ENCODE measurements around the gene SLC22A23.

Gene SLC22A23

DNA sequence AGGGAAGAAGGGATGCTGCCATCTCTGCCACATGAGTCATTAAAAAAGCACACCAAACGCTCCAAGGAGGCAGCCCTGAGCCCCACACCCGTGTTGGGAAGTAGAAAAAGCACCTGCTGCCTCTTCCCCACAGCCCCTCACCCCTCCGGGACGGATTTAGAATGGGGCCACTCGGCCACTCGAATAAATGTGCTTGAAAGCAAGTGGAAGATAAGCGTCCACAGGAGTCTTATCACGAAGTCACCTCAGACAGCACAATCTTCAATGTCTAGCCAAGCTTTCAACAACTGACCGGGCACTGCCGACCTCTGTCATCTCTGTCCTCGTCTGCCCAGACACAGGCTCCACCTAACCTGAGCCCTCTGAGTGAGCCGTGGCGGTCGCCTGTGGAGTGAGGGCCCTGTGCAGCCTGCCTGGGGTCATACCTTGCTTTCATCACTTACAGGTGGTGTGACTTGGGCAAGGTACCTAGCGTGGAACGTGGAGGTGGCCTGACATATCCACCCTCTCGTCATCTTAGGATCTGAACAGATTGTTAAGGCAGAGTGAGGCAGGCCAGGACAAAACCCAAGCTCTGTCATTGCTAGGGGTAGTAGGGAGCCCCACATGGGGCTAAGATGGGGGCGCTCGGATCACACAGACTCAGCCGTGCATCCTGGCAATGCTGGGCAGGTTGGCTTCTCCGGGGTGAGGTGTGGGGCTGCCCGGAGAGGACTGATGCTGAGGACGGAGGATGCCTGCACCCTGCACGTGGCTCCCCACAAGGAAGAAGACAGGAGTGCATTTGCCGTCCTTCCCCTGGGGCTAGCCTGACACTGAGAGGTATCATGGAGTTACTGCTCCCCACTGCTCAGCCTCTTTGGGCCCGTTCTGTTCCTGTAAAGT, 163.3 kb downstream of the SLC22A23 start:
- no peak for DNase-seq

- DNase-seq = no peak
Measured at GRCh38 chr6:3292431-3293197, 164.2 kb downstream of the SLC22A23 start.

GRCh38 chr6:3291987-3292386, 164.9 kb downstream of the SLC22A23 start:
- no peak for DNase-seq

GRCh38 chr6:3291346-3291745, 165.5 kb downstream of the SLC22A23 start:
- no peak for DNase-seq

DNA sequence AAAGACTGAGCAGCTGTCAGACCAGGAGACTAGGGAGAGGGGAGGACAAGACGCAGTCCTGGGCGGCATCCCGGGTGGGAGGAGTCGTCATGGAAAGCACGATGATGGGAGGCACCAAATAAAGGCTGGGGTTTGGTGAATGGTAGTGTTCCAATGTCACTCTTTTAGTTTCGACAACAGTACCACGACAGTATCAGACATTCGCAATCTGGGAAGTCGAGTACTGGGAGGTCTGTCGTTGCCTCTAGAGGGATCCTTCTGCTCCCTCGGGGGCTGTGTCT, 166.0 kb downstream of the SLC22A23 start:
- no peak for DNase-seq

GRCh38 chr6:3290149-3290930, 166.5 kb downstream of the SLC22A23 start:
- no peak for DNase-seq

DNA sequence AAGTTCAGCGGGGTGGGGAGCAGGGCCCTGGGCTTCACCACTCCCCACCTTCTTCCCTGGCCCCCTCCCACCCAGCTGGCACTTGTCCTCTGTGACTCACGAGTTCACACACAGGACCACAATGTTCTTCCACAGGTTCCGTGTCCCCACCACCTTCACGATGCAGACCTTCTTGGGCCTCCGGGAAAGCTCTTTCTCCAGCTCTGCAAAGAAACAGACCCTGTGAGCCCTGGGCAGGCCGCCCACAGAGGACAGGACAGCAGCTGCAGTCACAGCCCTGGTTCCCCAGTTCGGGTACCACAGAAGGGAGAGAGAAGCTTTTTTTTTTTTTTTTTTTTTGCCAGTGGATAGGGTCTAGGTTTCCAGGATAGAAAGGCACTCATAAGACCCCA, 167.2 kb downstream of the SLC22A23 start:
- no peak for DNase-seq

DNA sequence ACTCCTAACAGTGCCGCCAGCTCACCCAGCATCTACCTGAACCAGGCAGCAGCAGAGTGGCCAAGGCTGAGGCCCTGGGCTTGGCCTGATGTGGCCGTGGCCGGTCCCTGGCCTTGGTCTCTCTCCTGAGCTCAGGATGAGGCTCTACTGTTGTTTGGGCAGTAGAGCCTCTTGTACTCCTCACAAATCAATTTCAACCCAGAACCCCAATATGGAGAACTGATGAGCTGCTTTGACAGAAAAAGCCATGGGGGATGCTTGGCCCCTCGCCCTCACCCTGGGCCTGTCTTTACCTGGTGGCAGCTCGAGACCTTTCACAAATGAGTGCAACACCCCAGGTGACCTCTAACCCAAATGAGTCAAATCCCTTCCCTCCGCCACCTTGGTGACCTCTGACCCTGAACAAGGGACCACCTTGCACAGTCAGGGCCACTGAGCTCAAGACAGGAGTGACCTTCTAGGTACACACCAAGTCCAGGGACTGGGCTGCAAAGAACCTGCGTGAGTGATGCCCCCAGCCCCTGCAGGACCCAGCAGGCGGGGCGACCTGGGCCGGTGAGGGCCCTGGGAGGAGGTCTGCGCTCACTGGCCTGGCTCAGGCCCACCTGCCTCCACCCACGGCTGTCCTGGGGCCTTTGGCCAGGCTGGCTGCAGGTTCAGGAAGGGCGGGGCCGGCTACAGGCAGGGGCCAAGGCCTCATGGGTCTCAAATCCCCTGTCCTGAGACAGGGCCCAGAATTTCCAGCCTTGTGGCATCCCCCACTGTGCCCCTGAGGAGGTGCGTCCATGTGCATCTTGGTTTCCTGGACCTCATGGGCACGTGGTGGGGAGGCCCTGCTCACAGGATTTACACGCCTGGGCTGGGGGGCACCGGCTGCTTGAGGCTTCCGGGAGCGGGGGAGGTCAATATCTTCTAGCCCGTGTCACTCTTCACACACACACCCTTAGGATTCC, 167.9 kb downstream of the SLC22A23 start:
- DNase-seq = no peak

DNA sequence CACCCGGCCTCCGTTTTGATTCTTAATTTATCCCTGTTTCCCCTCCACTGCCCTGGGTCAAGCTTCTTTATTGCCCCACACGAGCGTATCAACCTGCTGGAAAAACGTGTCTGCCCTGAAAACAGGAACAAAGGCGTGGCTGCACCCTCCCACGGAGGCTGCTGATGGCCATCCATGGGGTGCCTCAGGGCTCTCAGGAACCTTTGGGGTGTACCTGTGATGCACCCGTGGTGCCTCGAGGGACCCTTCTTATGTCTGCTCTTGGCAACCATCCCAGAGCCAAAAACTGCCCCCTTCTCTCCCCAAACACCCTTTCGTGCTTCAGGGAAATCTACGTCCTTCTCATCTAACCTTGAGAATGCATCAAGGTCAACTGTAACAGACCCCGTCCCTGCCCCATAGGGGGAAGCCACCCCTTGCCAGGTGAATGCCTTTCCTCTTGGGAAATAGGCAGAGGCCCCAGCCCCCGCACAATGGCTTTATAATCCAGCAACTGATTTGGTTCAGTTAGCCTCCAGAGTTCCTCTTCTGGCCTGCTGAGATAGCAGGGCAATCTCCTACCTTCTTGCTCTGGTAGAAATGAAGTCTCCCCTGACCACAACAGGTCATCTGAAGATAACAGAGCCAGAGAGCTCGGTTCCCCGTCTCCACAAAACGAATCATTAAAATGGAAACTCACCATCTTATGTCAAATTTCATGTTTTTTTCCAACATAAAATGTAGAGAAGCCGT, 168.7 kb downstream of the SLC22A23 start:
- DNase-seq = no peak

DNA sequence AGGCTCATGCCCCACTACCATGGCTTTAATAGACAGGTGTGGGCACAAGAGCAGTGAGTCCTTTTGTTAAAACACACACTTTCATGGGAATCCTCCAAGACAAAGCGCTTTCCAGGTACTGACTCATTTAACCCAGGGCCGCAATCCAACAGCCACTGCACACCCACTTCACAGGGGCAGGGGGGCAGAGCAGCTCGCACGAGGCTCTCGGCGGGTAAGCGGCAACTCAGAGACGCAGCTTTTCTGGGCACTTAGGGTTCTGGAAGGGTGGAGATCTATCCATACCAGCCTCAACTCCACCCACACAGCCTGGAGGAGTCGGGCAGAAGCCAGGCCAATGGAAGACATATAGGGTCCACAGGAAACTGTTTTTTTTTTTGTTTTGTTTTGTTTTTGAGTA, 169.5 kb downstream of the SLC22A23 start:
- no peak for DNase-seq

DNA sequence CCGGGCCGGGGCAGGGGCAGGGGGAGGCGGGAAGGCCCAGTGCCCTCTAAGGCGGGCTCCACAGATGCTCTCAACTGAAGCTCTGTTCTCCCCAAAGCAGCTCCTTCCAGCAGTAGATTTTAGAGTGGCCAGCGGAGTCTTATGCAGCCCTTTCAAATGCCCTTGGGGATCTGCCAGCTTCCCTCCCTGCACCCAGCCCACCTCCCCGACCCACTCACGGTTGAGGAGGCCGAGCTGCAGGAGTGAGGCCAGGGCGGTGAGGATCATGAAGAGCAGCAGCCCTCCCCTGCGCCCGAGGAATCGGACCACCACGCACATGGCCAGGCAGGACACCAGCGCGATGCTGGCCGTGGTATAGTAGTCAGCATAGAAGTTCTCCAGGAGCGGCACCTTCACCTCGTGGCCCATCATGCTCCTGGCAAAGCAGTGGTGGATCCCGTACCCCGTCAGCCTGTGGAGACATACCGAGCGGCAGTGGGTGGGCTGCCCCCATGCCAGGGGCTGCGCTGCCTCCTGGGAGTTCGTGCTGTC, 170.1 kb downstream of the SLC22A23 start:
- no peak for DNase-seq

GRCh38 chr6:3285732-3286131, 171.1 kb downstream of the SLC22A23 start:
- no peak for DNase-seq

DNA sequence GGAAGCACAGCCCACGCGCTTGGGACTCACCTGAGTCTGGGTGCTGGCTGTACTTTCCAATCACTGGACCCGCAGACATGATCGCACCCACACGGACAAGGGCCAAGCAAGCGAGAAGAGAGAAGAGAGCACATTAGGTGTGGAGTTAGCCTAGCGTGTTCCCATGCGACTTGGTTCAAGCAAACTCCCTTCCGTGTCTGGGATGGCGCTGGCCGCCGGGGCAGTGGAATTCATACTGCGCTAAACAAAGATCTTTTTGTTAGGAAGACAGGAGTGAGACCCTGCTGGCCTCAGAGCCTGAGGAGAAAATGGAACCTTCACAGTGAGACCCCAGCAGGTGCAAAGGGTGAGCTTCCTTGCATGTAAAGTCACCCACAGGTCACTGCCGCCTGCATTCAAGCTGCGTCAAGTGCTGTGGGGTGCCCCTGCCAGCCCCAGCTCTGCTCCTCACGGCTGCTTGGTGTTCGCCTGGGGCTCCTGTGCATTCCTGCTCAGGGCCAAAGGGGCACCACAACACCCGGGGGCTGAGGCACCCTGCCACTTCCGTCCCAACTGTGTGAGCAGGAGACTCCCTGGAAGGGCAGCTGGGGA, 171.7 kb downstream of the SLC22A23 start:
- DNase-seq = no peak

- DNase-seq = no peak
Measured at GRCh38 chr6:3284436-3284876, 172.4 kb downstream of the SLC22A23 start.

DNA sequence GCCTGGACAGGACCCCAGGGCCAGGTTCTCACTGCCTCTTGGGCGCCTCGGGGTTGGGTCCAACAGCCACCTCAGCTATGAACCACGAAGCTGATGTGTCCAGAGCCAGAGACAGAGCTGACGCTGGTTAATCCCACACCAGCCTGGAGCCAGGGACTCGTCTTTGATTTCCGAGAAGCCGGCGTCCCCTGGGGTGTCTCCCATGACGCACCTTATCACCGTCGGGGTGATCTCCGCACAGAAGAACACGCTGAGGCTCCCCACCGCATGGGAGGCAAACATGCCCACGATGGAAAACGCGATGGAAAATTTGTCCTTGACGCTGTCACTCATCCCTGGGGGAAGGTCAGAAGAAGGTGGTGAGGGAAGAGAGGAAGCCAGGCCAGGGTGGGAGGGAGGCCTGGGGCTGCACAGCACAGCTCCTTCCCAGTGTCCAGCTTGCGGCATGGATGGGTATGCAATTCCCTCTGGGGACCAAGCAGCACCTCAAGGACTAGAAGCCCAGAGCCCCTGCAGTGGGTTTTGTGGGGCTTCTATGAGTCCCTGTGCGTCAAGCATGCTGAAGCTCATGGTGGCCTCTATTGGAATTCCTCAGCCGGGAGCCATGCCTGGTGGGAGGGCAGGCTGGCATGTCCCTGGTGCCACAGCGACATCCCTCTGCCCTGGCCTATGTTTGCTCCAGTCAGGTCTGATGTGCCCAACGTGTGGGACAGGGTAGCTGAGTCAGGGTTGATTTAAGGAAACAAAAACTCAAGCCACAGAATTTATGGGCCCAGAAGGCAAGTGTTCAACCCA, 173.0 kb downstream of the SLC22A23 start:
- DNase-seq = no peak

GRCh38 chr6:3283241-3283640, 173.6 kb downstream of the SLC22A23 start:
- no peak for DNase-seq

DNA sequence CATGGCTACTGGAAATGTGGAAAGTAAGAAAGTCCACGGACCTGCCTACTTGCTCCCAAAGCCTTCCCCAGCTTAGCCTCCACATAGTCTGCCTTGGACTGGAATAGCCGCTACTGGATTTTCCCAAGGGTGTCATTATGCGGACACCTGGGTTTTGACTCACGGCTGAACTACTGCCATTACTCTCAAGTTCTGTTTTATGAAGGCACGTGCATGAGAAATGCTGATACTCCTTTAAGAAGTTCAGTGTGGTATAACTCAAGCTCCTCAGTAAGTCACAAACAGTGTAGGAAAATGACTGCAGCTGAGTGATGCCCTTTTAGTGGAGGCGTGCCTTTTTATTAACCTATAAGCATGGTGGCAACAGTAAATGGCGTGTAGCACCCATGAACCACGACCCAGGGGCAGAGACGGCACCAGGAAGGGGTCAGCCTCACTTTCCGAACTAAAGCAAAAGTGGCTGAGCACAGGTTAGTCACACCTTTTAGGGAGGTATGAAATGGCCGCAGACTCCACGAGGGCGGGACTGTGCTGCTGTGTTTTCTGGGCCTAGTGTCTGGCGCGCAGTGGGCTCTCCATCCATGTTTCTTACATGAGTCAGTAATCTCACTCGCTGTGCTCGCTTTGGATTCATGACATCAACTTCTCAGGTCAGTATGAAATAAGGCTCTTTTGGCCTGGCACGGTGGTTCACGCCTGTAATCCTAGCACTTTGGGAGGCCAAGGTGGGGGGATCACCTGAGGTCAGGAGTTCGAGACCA, 174.2 kb downstream of the SLC22A23 start:
- DNase-seq = no peak

DNA sequence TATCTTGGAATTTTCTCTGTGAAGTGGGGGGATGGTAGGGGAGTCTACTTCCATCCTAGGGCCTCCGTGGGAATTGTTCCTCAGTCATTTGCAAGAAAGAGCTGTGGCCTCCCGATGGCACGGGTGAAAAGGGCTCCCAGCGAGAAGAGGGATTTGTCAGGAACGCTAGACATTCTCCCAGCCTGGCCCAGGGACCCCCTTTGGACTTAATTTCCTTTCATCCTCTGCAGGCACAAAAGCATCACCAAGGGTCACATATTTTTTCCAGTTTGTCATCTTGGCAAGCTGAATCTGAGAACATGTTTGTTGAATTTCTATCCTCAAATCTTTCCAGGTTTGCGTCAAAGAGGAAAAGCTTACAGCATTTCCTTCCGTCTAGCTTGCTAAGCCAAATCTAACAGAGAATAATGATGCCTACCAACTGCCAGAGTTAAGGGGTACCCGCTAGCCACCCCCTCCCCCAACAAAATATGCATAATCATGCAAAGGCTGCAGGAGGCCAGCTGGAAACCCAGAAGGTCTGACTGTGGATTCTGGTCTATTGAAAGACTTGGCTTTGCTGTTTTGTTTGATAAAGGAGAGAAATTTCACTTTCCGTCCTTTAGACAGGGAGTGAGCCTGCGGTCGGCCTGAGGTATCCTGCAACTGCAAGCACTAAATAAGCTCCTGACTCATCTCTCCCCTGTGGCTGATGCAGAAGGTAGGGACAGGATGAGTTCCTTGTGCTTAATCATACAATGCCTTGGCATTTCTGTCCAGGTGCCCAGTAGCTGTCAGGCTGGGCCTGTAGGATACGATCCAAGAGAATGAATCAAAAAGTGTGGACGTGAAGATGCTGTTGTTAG, 175.0 kb downstream of the SLC22A23 start:
- peak; percentile 66 for DNase-seq

Measured in eye (tissue), 1 donor.